GM21526 (cell line): ENCODE measurements around the gene BCAR3.
A peak's percentile ranks its signal among the peaks of the same experiment; 100 is the strongest.
"Not testable (repeated sequence)": the region's sequence is repeated elsewhere in the genome, so short reads cannot be mapped to it uniquely, and the experiment has no call there.

Source experiments
- ATAC-seq: cut with Tn5 transposase; IDR thresholded peaks from one replicate; pipeline ENCODE4 v1.9.1; 2021; ENCODE audit warnings: moderate library complexity; ENCODE audit not compliant: unreplicated experiment, low FRiP score

BCAR3 gene

DNA sequence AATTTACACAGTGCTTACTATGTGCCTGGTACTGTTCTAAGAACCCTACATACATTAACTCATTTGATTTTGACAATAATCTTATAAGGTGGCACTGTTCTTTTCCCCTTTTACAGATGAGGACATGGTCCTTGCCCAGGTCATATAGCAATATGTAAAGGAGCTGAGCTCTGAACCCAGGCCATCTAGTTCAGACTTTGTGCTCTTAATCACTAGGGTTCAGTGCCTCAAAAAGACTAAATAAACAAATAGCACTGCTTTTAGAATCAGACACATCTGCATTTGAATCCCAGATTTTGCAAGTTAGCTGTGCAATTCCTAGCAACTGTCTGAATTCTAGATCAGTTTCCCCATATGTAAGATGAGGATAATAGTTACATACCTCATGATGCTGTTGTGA, 8.7 kb upstream of the BCAR3 start:
- no peak for ATAC-seq

DNA sequence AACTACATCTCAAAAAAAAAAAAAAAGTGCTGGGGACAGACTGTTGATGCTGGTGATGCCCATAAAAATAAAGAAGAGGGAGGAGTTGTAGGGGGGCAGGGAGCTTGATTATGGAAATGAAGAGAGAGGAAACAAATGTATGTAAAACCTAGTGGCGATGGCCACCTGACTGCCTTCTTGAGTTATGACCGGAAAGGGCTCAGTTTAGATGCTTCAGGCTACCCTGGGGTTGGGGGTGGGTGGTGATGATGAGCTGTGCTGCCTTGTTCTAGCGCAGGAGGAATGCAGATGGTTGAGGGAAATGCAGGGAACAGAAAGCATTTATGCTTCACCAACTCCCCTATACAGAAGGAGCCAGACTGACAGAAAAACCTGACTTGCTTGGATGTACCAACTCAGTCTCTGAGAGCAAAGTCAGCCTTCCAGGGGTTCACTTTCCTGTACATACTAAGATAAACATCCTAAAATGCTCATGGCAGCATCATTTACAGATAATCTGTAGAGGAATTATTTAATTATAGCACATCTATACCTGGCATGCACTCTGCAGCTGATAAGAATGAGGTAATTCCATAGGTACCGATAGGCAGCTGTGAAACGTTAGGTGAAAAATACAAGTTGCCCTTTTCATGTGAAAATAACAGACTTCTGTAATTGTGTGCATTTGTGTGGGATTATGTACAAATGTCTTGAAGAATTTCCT, 8.0 kb upstream of the BCAR3 start:
- ATAC-seq = no peak

DNA sequence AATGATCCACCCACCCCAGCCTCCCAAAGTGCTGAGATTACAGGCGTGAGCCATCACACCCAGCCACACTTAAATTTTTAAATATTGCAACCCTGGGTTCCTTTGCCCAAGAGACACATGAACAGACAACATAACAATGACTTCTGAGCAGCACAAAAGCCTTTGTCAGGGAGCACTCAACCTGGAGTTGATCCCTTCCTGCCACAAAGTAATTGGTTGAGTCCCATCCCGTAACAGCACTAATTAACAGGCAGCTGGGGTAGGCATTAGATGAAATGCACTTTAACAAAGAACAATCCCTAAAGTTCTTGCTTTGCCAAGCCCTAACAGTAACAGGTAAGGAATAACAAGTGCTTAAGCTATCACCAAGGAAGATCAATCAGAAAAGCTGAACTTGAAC, 5.9 kb upstream of the BCAR3 start:
- ATAC-seq = no peak

DNA sequence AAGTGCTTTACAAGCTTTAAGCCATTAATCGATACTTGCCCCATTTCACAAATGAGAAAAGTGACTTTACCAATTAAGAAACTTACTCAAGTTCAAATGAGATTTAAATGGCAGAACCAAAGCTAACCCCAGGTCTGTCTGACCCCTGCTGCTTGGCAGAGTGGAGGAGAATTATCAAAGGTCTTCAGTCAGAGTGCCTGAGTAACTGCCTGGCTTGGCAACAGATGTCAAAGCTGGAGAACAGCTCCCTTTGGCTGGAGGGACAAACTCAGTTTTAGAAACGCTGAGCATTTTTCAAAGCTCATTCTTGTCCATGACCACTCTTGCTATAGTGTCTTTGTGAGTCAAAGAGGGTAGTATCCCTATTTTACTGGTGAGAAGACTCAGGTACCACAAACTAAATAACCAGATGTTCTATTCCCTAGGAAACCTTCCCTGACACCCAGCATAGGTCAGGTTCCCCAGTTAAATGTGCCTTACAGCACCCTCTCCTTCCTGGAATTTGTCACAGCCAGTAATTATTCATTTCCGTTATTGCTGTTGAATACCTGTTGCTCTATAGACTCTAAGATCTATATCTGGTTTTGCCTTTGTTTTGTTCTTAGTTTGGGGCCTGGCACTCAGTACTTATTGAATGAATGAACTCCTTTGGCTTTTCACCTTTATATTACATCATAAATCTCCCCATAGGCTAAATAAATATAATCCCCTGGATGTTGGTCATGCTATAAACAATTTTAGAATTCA, 5.0 kb upstream of the BCAR3 start:
- no peak for ATAC-seq

DNA sequence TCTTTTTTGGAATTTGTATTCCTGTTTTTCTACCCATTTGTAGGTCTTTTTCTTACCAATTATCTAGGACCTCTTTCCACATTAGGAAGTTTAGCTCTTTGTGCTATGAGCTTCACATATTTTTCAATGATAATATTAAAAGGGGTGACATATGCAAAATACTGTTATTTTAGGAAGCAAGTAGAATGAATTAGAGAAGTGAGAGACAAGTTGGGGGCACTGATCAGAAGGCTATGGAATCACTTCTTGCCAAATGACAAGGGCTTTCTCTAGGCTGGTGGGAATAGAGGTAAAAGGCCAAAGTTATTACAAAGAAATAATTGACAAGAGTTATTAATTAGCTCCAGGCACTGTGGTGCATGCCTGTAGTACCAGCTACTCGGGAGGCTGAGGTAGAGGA, 4.3 kb upstream of the BCAR3 start:
- ATAC-seq = no peak

DNA sequence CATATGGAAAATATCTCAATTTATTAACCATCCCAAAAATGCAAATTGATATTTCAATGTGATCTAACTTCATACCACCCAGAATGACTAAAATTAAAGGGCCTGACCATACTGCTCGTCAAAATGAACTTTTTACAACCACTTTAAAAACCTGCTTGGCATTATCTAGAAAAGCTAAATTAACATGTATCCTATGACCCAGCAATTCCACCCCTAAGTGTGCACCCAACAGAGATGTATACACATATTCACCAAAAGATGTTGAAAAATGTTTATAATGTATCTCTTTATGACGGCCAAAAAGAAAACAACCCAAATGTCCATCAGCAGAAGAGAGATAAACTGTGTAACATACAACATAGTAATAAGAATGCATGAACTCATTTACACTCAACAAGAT, 1.6 kb upstream of the BCAR3 start:
- no peak for ATAC-seq

DNA sequence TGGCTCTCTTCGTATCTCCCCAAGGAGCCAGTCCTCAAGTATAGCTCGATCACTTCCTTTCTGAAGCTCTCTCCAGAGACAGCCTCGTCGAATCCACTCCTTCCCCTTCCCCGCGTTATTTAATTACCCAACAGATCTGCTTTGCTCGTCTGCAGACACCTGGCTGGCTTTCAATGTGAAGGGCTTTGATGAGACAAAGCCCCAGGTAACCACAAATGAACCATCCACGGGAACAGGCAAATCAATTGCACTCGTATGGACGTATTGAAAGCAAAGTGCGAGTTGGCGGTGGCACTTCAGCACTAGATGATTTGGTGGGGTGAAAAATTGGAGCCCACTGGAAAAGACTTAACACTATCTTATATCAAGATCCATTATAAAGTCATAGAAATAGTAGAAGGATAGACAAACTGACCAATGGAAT, 364 bp upstream of the BCAR3 start:
- no peak for ATAC-seq

DNA sequence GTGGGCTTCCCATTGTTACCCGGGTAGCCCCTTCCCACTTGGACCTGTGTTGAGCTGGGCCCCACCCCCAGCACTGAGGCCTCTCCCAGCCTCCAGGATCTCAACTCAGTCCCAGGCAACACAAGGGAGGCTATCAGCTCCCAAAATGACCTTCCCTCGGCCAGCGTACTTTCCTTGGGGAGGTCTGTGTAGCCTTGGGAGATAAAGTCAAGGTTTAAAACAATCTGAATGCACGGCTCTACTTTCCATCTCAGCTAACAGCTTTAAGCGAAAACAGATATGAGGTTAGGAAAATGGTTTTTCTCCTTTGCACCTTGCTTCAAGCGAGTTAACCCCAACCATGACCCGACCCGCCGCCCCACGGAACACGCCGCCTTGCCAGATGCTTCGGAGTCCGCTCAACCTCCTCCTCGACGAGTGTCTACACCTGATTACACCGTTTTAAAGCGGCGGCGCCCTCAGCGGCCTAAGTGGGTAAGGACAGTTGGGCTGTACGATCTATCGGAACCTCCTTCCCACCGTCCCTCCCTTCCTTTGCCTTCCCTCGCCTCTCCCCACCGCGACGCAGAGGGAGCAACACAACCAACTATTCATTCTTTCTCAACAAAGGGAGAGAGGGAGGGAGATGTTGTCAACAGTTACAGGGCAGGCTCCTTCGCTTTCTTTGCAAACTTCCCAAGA, 1.1 kb downstream of the BCAR3 start:
- ATAC-seq = peak; percentile 67

DNA sequence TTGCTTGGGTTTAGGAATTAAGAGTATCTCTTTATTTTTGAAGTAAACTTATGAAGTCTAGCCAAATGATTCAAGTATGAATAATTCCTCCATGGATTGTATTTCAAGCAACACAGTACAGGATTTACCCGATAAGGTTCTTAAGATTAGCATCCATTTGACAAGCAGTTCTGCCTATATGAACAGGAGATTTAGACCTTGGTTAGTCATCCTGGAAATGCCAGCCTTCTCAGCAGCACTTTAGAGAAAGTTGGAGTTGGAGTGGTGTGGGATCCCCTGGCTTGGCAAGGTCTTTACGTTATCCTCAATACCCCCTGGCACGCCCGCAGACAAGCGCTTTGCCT, 1.6 kb downstream of the BCAR3 start:
- ATAC-seq = no peak

DNA sequence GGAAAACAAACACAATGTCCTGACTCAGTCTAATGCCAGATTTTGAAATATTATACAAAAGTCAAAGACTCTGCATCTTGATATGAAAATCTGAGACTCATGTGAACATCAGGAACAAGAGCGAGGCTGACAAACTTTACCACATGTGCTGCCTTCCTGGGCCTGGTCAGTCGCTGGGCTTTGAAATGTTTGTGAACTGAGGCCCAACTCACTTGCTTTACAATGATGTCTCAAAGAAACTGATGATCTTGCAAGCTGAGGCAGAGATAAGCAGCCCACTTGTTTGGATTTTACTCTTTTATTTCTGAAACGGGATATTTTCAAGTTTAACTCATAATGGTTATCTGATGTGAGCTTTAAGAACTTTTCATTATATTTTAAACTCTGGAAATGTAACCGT, 2.1 kb downstream of the BCAR3 start:
- no peak for ATAC-seq

DNA sequence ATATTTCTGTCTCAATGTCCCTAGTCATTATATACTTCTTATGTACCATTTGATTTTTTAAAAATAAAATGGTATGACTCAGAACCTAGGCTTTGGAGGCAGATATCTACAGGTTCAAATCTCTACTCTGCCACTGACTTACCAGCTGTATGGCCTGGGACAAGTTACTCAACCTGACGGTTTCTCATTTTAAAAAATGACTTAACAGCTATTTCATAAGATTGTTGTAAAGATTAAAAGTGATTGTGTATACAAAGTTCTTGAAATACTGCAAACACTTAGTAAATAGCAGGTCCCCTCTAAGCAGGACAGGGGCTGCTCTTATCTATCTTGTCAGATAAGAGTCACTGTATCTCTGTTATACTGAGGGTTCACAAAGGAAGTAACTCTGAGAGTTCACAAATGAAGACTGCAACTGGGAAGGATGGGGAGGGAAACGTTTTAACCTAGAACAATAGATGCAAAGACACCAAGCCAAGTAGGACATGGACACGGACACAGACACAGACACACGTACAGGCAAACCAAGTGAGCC, 2.6 kb downstream of the BCAR3 start:
- ATAC-seq = no peak

DNA sequence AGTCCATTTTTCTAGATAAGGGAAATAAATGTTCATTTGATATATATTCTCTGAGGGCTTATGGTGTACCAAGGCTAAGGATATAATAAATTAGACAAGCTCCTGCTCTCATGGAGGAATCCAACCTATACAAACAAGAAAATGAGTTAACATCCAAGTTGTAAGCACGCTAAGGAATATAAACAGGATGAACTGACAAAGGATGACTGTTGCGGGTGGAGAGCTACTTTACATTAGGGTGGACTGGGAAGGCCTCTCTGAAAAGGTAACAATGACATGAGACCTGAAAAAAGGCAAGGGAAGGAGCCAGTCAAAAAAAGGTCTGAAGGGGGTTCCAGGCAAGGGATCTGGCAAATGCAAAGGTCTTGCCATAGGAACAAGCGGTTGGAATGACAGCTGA, 3.1 kb downstream of the BCAR3 start:
- ATAC-seq = no peak

DNA sequence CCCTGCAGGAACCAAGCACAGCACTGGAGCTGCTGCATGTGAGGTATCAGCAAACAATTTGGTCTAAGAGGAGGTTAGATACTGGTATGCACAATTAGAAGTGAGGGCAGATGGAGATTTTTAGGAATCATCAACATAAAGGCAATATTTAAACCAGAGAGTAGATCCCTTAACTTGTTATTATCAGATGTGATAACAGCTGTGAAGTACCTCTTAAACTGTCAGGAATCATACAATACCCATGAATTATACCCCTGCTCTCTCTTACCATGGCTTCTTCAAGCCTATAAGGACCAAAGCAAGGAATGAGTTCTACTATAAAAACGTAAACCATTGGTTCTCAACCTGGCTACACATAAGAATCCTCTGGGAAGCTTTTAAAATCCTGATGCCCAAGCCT, 3.9 kb downstream of the BCAR3 start:
- ATAC-seq = no peak

DNA sequence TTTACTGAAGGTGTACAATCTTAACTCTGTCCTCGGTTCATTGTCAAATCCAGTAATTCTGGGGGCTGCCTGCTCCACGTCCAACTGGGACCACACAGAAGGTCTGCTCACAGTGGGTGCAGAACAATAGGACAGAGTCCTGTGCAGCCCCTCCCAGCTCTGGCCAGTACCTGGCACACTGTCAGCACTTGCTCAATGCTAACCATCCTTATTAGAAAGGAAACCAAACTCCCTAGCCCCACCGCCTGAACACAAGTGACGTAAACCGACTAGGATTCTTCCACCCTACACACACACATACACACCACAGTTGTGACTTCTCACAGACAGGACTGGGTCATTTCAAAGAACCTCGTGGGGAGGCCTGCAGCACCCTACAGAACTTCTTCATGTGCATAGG, 5.2 kb downstream of the BCAR3 start:
- no peak for ATAC-seq

DNA sequence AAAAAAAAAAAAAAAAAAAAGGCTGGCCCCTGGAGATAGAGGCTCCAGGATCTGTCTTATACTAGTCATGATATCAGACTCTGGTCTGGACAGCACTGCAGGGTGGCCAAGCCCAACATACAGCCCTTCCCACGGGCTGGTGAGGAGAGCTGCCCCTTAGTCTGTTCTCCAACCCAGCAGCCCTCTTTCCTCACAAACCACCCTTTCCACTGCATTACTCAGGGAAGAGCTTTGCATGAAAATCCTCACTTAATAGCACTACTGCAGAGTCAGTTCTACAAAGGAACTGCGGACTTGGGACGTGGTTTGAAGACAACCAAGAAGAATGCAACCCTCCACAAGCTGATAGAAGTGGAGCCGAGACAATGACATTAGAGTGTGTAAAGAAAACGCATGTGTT, 5.7 kb downstream of the BCAR3 start:
- no peak for ATAC-seq

DNA sequence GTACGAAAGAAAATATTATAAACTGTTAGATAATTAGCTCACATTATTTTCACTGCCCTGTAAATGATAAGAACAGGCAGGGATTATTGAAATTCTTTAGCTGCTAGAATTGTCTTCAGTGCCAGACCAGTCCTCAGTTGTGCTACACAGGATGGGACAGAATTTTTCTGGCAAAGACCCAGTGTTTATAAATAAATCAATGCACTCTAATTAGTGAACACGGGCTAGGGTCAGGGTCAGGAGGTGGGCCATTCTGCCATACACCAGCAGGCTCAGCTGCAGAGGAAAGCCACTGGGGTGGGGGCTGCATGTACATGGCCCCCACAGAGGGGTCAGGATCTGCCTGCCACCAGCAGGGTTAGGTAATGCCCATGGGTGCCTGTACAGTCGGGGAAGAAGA, 6.4 kb downstream of the BCAR3 start:
- no peak for ATAC-seq

DNA sequence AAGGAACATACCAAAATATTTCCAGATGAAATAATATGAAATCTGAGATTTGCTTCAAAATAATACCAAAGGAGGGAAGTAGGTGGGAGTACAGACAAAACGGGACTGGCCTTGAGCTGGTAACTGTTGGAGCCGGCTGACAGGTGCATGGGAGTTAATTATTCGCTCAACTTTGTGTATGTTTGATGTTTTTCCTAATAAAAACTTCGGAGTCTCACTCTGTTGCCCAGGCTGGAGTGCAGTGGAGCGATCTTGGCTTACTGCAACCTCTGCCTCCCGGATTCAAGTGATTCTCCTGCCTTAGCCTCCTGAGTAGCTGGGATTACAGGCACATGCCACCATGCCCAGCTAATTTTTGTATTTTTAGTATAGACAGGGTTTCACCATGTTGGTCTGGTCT, 7.6 kb downstream of the BCAR3 start:
- not testable (repeated sequence) for ATAC-seq

DNA sequence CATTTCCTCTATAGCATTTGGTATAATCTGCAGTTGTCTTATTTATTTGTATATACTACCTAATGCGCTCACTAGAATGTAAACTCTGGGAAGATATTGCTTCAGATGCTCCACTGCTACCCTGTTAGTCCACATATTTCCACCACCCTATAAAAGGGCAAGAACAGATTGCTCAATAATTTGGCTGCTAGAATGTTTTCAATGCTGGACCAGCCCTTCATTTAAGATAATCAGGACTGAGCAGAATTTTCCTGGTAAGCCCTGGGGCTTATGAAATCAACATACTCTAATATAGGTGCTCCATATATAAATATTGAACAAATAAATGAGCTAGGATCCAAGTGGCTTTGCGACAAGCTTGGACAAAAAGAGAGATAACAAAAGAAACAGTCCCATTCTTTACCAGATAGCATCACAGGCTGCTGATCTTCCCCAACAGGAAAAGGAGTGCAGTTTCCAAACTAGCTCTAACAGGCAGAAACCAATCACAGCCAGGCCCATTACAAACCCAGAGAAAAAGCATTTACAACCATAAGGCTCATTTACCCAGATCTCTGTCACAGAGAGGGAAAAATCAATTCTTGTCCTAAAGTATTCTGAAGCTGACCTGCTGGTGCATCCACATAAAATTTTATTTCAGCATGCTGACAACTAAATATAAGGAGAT, 8.3 kb downstream of the BCAR3 start:
- no peak for ATAC-seq

DNA sequence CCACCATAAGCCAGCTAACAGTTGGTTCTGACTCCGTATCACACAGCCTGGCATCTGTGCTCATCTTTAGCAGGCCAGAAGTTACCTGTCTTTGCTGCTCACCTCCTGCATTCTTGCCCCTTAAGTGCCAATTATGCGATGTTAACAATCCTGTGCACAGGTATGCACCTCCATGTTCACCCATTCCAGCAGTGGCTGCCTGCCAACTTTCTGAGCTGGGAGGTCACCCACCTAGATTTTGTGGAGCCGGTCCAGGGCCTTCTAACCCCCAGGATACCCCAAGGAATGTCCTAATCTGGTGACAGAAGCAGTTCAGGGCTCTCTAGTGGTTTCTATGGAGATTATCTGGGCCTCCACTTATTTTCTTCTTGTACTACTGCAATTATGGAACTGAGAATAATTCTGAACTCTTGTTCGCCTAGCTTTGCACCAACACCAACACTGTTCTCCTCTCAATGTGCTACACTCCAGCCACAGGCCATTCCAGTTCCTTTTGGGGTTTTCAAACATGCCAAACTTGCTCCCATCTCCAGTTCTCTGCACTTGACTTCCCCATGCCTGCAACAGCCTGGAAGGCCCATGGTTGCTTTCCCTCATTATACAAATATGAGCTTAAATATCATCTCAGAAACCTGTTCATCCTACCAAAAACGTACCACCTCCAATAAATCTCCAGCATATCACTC, 9.0 kb downstream of the BCAR3 start:
- ATAC-seq = no peak

DNA sequence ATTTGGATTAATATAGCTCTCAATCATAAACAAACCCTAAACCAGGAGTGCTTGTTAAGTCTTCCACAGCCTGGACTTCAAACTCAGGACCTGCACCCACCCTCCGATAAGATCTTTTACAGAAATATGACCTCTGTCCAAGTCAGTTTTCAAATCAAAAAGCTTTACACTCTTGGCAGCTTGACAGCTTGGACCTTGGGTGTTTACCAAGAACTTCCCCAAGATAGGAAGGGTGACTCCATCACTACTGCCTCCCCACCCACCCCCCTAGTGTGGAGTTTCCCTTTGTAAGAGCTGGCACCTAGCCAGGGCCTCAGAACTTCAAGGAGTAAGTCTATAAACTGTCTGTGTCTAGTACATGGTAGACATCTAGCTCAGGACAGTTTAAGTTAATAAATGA, 9.6 kb downstream of the BCAR3 start:
- ATAC-seq = no peak
